Ovary (tissue), 9 donors: Measurements from ENCODE around the gene JAGN1. TPM values are rescaled to one million over a fixed set of nuclear protein-coding genes. Genes with fewer than 3 reads are reported as not detected.
"Not testable (repeated sequence)": the region's sequence is repeated elsewhere in the genome, so short reads cannot be mapped to it uniquely, and the experiment has no call there.

Source experiments
- DNase-seq, 5 donors: peaks; one replicate each; pipeline ENCODE4 v3.0.0-alpha.2; 2019 to 2020
- H3K27ac ChIP-seq, 2 donors: fragments of 200-600 bp; one replicate each; pipeline versions ENCODE4 v1.5.1 to v1.8.0; 2019 to 2022
- H3K27me3 ChIP-seq: fragments of 200-600 bp; one replicate; pipeline ENCODE4 v1.8.0; 2022
- H3K36me3 ChIP-seq: fragments of 200-600 bp; sonication (generic); one replicate; pipeline ENCODE4 v1.5.1; 2019
- H3K4me1 ChIP-seq: one replicate; pipeline ENCODE4 v1.8.1; 2013; ENCODE audit warnings: mild to moderate bottlenecking, moderate library complexity; ENCODE audit not compliant: insufficient read depth
- H3K4me3 ChIP-seq: fragments of 200-600 bp; sonication (generic); one replicate; pipeline ENCODE4 v1.5.1; 2017
- H3K9me3 ChIP-seq, 2 donors: fragments of 200-600 bp in 1 of 2; sonication (generic) in 1 of 2; one replicate each; pipeline versions ENCODE4 v1.5.1 to v1.8.1; 2013 to 2019; ENCODE audit warnings: mild to moderate bottlenecking in 1 of 2, moderate library complexity in 1 of 2
- EP300 ChIP-seq: sonication (generic); formaldehyde crosslinking; IDR thresholded peaks from one replicate; pipeline ENCODE4 v1.6.1; 2017; ENCODE audit warnings: antibody characterized with exemption
- POLR2A ChIP-seq: fragments of 450-650 bp; IDR thresholded peaks from one replicate; pipeline ENCODE4 v1.6.1; 2017; ENCODE audit warnings: antibody characterized with exemption, mild to moderate bottlenecking, moderate library complexity
- WGBS, 3 donors: extraction: QIAGEN DNeasy Blood & Tissue Kit in 1 of 3; methylation state at CpG; one replicate each; pipeline versions ENCODE4 v1.1.5 to v1.1.7; 2013 to 2017; 5-methylcytosine and 5-hydroxymethylcytosine counted together
- intact Hi-C, 4 donors: fragments of 100-400 bp; cut with DNase I; formaldehyde crosslinking; loops; one replicate each; pipeline versions ENCODE4 v1.11.0 to v1.15.1; 2022 to 2023
- polyA plus RNA-seq, 2 donors: library from polyadenylated mRNA; stranded (reverse); fragments of 200-250 nt in 1 of 2; fragments of 350-450 nt in 1 of 2; fragmentation: Illumina TruSeq in 1 of 2; extraction: RNeasy Lipid Tissue Mini Kit (QIAGEN cat#74804) in 1 of 2; gene quantifications; one replicate each; pipeline ENCODE4 v1.2.3, GENCODE V29; 2013 to 2014
- total RNA-seq, 7 donors: library from RNA; depleted of rRNA in 2 of 7; stranded (reverse); fragments of >200 nt in 2 of 7; fragmentation: NEBNext Ultra II Directional in 3 of 7; extraction: Animal tissue kit (Norgen Biotek cat#: 25700) in 3 of 7; gene quantifications; one replicate each; pipeline versions ENCODE4 v1.1.0 to v1.2.4, GENCODE V29; 2016 to 2023
- TF ChIP-seq, protein P1 (sequence below), 3 donors: fragments of 450-650 bp in 2 of 3; fragments of 200-600 bp in 1 of 3; IDR thresholded peaks; one replicate each; pipeline versions ENCODE4 v1.5.1 to v1.8.0; 2016 to 2022; ENCODE audit warnings: antibody characterized with exemption in 3 of 3, mild to moderate bottlenecking in 1 of 3
- donor health status: DM: no; HTN: no; CAD: no; lungs with moderate emphysema.
- donor health status: DM: no; HTN: no; CAD: no.
- donor health status: Bipolar disorder and iron deficiency.
- donor health status: DM: yes; HTN: yes; CAD: no.
- donor health status: DM: no; HTN: no; CAD: no.
- donor health status: DM: yes; HTN: yes; CAD: no.

JAGN1 gene
- total and polyA plus RNA-seq, 9 donors: 25.7 to 54.0 (median 32.7) TPM

DNA sequence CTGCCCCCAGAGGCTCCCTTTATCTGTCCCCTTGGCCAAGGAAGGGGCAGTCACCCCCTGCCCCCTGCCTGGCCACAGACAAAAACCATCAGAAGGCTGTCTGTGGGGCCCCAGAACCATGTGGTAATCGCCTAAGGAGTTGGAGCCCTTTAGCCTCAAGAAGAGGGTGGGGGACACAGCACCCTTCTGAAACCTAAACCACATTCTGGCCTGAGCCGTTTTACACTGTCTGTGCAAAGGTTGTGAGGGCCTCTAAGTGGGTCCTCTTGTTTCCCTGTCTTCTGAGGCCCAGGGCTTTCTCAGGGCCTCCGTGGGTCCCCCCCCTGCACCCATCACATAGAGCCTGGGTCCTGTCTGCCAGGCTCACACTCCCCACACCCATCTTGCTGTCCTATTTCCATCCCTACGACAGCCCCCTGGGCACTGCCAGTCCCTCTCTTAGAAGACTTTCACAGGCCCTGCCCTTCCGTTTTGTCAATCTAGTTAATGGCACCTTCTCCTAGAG, 28.7 kb upstream of the JAGN1 start:
- 86 to 93% (median 90%) methylated on average over 5 of the region's 5 CpGs for WGBS, 3 donors
- Histone ChIP-seq H3K36me3 (no peaks in the 10 kb centered on the region), H3K4me3 (no peak overlapping the region), H3K27me3 (no peaks in the 10 kb centered on the region), H3K9me3 (no peaks in the 10 kb centered on the region), H3K27ac (no peak overlapping the region), H3K4me1 (peaks cover 11% of the 10 kb centered on the region)
- intact Hi-C loops: loop anchor here in 1 of 4 donors (5.0 kb wide), 1 partner anchor 56 kb away; the partner anchor contains the start of gene IL17RC
- DNase-seq: no peak
- TF ChIP-seq POLR2A (no peak), EP300 (no peak)
- TF ChIP-seq, protein P1, sequence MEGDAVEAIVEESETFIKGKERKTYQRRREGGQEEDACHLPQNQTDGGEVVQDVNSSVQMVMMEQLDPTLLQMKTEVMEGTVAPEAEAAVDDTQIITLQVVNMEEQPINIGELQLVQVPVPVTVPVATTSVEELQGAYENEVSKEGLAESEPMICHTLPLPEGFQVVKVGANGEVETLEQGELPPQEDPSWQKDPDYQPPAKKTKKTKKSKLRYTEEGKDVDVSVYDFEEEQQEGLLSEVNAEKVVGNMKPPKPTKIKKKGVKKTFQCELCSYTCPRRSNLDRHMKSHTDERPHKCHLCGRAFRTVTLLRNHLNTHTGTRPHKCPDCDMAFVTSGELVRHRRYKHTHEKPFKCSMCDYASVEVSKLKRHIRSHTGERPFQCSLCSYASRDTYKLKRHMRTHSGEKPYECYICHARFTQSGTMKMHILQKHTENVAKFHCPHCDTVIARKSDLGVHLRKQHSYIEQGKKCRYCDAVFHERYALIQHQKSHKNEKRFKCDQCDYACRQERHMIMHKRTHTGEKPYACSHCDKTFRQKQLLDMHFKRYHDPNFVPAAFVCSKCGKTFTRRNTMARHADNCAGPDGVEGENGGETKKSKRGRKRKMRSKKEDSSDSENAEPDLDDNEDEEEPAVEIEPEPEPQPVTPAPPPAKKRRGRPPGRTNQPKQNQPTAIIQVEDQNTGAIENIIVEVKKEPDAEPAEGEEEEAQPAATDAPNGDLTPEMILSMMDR (IDR thresholded peaks at IDR 0.05): no peak

DNA sequence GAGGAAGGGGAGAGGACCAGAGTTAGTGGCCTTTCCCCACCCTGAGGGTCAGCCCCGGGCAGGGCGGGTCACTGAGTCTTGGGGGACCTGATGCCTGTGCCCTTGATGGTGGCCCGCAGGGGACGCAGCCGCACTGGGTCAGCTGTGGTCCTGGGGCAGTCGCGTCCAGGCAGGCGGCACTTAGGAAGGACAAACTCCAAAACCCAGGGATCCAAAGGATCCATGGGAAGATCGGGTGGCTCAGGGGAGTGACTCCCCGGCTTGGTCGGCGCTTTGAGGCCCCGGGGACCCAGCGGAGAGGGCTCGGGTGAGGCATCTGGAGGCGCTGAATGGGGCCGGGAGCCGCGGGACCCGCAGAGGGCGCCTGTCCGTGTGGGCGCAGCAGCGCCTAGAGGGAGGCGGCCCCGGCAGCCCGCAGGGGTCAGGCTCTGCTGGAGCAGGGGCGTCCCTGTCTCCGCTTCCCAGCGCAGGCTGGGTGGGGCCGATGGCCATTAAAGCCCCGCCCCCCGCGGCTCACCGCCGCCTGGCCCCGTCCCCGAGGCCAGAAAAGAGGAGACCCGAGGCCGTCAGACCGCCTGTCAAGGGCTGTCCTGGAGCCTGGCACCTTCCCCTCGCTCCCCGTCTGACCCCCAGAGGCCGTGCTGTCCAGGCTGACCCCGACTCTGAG, 27.9 kb upstream of the JAGN1 start:
- 19 to 43% (median 26%) methylated on average over 19 to 45 of the region's 45 CpGs for WGBS, 3 donors
- Histone ChIP-seq H3K9me3 (no peaks in the 10 kb centered on the region), H3K27ac (no peak overlapping the region), H3K36me3 (no peaks in the 10 kb centered on the region), H3K4me1 (peaks cover 13% of the 10 kb centered on the region), H3K4me3 (peak overlapping the region; percentile 29), H3K27me3 (no peaks in the 10 kb centered on the region)
- DNase-seq: peak; percentile 60 to 78 (median 68)
- intact Hi-C loops: loop anchor here in 1 of 4 donors (5.0 kb wide), 1 partner anchor 55 kb away; the partner anchor contains the start of gene IL17RC
- TF ChIP-seq POLR2A (no peak), EP300 (no peak)
- TF ChIP-seq, protein P1 (IDR thresholded peaks at IDR 0.05): peak in 1 of 3 donors; percentile 16

DNA sequence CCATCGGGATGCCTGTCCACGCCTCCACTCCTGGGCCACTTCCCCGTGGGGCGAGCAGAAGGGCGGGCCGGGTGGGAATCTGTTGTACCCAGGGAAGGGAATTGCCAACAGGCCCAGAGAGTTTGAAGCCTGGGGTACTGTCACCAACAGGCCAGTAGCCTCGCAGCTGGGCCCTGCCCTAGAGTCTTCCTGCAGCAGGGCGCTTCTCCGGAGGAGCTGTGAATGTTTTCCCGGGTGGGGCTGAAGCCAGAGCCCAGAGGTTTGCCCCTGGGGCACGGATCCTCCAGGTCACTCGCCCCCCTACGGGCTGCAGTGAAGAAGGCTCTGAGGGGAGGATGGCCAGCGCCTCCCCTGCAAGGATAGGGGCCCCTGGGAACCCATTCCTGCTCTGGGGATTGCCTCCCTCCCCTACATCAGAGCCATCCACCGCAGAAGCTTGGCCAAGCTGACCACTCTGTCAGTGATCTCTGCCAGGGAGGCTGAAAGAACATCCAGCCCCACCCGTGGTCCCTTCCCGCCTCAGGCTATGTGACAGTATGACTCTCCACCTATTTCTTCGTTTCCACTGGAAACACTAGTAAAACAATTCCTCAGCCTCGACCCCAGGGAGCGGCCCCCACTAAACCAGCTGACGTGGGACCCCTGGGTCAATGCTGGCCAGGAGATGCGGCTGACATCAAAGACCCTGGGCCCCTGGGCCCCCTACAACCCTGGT, 27.2 kb upstream of the JAGN1 start:
- Histone ChIP-seq H3K36me3 (no peaks in the 10 kb centered on the region), H3K4me3 (peak overlapping the region; percentile 29), H3K4me1 (peaks cover 13% of the 10 kb centered on the region), H3K27me3 (no peaks in the 10 kb centered on the region), H3K9me3 (no peaks in the 10 kb centered on the region), H3K27ac (no peak overlapping the region)
- intact Hi-C loops: loop anchor here in 1 of 4 donors (5.0 kb wide), 1 partner anchor 54 kb away; the partner anchor contains the start of gene IL17RC
- DNase-seq: peak in 1 of 5 donors; percentile 21
- TF ChIP-seq POLR2A (no peak), EP300 (no peak)
- TF ChIP-seq, protein P1 (IDR thresholded peaks at IDR 0.05): no peak
- WGBS, 3 donors: 62 to 73% (median 70%) methylated on average over 22 of the region's 22 CpGs

DNA sequence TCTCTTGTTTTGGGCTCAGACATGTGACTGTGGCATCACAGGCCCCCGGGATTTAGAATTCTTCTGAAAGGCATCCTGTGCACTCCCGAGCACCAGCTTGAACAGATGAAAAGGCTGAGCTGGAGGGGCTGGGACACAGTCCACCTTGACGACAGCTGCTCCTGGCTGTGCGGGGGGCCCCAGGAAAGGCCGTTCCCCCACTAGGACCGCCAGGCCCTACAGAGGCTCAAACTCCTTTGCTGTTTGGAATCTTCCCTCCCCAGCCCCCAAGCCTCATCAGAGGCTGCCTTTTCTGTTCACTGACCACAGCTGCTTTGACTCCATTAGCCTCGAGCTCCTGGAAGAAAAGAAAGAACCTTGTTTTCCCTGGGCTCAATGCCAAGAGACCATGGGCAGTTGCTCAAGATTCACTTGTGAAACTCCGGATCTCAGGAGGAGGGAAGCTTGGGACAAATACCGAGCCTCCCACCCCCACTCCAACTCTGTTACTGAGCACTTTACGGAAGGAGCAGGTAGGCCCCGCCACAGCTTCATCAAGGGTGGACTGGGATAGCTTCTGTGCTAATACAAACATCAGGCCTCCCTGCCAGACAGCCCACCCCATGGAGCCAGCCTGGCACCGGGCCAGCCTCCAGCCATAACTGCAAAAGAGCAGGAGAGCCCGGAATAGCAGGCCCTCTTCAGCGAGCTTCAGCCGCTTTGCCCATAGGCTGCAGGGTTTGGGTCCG, 26.0 kb upstream of the JAGN1 start:
- Histone ChIP-seq H3K36me3 (no peaks in the 10 kb centered on the region), H3K27ac (peak overlapping the region; percentile 28 to 42), H3K9me3 (no peaks in the 10 kb centered on the region), H3K4me1 (peaks cover 13% of the 10 kb centered on the region), H3K27me3 (no peaks in the 10 kb centered on the region), H3K4me3 (no peak overlapping the region)
- TF ChIP-seq EP300 (no peak), POLR2A (no peak)
- TF ChIP-seq, protein P1 (IDR thresholded peaks at IDR 0.05): no peak
- intact Hi-C loops: loop anchor here in 1 of 4 donors (5.0 kb wide), 1 partner anchor 53 kb away; the partner anchor contains the start of gene IL17RC
- peak; percentile 70 to 90 (median 80) for DNase-seq
- 16 to 23% (median 21%) methylated on average over 16 of the region's 16 CpGs for WGBS, 3 donors

DNA sequence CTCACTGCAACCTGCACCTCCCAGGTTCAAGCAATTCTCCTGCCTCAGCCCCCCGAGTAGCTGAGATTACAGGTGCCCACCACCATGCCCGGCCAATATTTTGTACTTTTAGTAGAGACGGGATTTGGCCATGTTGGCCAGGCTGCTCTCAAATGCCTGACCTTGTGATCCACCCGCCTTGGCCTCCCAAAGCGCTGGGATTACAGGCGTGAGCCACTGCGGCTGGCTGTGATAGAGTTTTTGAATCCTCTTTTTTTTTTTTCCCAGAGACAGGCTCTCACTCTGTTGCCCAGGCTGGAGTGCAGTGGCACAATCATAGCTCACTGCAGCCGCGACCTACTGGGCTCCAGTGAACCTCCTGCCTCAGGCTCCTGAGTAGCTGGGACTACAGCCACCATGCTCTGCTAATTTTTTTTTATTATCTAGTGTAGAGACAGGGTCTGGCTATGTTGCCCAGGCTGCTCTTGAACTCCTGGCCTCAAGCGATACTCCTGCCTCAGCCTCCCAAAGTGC, 25.2 kb upstream of the JAGN1 start:
- H3K4me3 ChIP-seq, H3K36me3 ChIP-seq, H3K27ac ChIP-seq, intact Hi-C loops, H3K9me3 ChIP-seq, H3K27me3 ChIP-seq: not testable (repeated sequence)
- 71 to 75% (median 74%) methylated on average over 10 of the region's 10 CpGs for WGBS, 3 donors
- H3K4me1 ChIP-seq: peaks cover 13% of the 10 kb centered on the region
- DNase-seq: peak in 1 of 5 donors; percentile 38
